Measurements from ENCODE around the gene CDIP1.

CDIP1 gene

GRCh38 chr16:4538350-4539235, at the start of gene CDIP1 (continued):
- TF ChIP-seq ZNF677 (tag by site-specific recombination; IDR thresholded peaks at IDR 0.05): no peak
- TF ChIP-seq ZNF274 (IDR thresholded peaks at IDR 0.05; ENCODE audit: low read length): no peak
- TF ChIP-seq ZNF274 (tag by site-specific recombination; IDR thresholded peaks at IDR 0.05; ENCODE audit: borderline replicate concordance): no peak
- TF ChIP-seq ZNF610 (tag by site-specific recombination; IDR thresholded peaks at IDR 0.05; ENCODE audit: borderline replicate concordance): peak; percentile 93
- TF ChIP-seq ZNF341 (tag by site-specific recombination; IDR thresholded peaks at IDR 0.05; ENCODE audit: low read depth): peak; percentile 66
- TF ChIP-seq ZBTB49 (tag by site-specific recombination; IDR thresholded peaks at IDR 0.05; ENCODE audit: low read depth): no peak
- peak; percentile 83 for TF ChIP-seq TRIM28 (IDR thresholded peaks at IDR 0.05; ENCODE audit: borderline replicate concordance, low read length)
- TF ChIP-seq ZNF174 (tag by site-specific recombination; IDR thresholded peaks at IDR 0.05): 0 out of 2 replicates have a peak, but pooled peaks have one; percentile 67
- TF ChIP-seq SALL2 (tag by site-specific recombination; IDR thresholded peaks at IDR 0.05; ENCODE audit: borderline replicate concordance): no peak
- no peak for TF ChIP-seq ZNF664 (tag by site-specific recombination; IDR thresholded peaks at IDR 0.05)
- TF ChIP-seq ZNF311 (tag by site-specific recombination; IDR thresholded peaks at IDR 0.05; ENCODE audit: borderline replicate concordance): no peak
- TF ChIP-seq ZFP3 (tag by site-specific recombination; IDR thresholded peaks at IDR 0.05; ENCODE audit: low read depth): no peak
- TF ChIP-seq ZFP69B (tag by site-specific recombination; IDR thresholded peaks at IDR 0.05): peak; percentile 99
- TF ChIP-seq KLF1 (tag by site-specific recombination; IDR thresholded peaks at IDR 0.05): peak; percentile 94
- no peak for TF ChIP-seq ZNF37A (tag by site-specific recombination; IDR thresholded peaks at IDR 0.05)
- no peak for TF ChIP-seq ZNF148 (tag by site-specific recombination; IDR thresholded peaks at IDR 0.05; ENCODE audit: borderline replicate concordance)
- TF ChIP-seq ZNF184 (tag by site-specific recombination; IDR thresholded peaks at IDR 0.05): no peak
- TF ChIP-seq, protein P1, sequence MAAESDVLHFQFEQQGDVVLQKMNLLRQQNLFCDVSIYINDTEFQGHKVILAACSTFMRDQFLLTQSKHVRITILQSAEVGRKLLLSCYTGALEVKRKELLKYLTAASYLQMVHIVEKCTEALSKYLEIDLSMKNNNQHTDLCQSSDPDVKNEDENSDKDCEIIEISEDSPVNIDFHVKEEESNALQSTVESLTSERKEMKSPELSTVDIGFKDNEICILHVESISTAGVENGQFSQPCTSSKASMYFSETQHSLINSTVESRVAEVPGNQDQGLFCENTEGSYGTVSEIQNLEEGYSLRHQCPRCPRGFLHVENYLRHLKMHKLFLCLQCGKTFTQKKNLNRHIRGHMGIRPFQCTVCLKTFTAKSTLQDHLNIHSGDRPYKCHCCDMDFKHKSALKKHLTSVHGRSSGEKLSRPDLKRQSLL (tag by site-specific recombination; IDR thresholded peaks at IDR 0.05): peak; percentile 94
- TF ChIP-seq, protein P2, sequence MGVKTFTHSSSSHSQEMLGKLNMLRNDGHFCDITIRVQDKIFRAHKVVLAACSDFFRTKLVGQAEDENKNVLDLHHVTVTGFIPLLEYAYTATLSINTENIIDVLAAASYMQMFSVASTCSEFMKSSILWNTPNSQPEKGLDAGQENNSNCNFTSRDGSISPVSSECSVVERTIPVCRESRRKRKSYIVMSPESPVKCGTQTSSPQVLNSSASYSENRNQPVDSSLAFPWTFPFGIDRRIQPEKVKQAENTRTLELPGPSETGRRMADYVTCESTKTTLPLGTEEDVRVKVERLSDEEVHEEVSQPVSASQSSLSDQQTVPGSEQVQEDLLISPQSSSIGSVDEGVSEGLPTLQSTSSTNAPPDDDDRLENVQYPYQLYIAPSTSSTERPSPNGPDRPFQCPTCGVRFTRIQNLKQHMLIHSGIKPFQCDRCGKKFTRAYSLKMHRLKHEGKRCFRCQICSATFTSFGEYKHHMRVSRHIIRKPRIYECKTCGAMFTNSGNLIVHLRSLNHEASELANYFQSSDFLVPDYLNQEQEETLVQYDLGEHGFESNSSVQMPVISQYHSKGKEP (tag by site-specific recombination; IDR thresholded peaks at IDR 0.05): no peak; the same call in 1 of the 2 replicates
- peak; percentile 49; the same call in 1 of the 2 replicates for TF ChIP-seq ZNF366 (tag by site-specific recombination; conservative IDR thresholded peaks at IDR 0.05)
- TF ChIP-seq ZNF416 (tag by site-specific recombination; IDR thresholded peaks at IDR 0.05): 0 out of 2 replicates have a peak, but pooled peaks have one; percentile 20
- TF ChIP-seq, protein P3, sequence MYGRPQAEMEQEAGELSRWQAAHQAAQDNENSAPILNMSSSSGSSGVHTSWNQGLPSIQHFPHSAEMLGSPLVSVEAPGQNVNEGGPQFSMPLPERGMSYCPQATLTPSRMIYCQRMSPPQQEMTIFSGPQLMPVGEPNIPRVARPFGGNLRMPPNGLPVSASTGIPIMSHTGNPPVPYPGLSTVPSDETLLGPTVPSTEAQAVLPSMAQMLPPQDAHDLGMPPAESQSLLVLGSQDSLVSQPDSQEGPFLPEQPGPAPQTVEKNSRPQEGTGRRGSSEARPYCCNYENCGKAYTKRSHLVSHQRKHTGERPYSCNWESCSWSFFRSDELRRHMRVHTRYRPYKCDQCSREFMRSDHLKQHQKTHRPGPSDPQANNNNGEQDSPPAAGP (tag by site-specific recombination; IDR thresholded peaks at IDR 0.05): peak; percentile 96
- TF ChIP-seq ZNF521 (tag by site-specific recombination; IDR thresholded peaks at IDR 0.05): no peak
- TF ChIP-seq, protein P4, sequence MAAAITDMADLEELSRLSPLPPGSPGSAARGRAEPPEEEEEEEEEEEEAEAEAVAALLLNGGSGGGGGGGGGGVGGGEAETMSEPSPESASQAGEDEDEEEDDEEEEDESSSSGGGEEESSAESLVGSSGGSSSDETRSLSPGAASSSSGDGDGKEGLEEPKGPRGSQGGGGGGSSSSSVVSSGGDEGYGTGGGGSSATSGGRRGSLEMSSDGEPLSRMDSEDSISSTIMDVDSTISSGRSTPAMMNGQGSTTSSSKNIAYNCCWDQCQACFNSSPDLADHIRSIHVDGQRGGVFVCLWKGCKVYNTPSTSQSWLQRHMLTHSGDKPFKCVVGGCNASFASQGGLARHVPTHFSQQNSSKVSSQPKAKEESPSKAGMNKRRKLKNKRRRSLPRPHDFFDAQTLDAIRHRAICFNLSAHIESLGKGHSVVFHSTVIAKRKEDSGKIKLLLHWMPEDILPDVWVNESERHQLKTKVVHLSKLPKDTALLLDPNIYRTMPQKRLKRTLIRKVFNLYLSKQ (tag by site-specific recombination; IDR thresholded peaks at IDR 0.05; ENCODE audit: borderline replicate concordance): no peak
- no peak for TF ChIP-seq ZNF544 (tag by site-specific recombination; IDR thresholded peaks at IDR 0.05)
- no peak for TF ChIP-seq ZNF747 (tag by site-specific recombination; IDR thresholded peaks at IDR 0.05)
- TF ChIP-seq ZNF169 (tag by site-specific recombination; IDR thresholded peaks at IDR 0.05): no peak
- no peak for TF ChIP-seq ZNF514 (tag by site-specific recombination; IDR thresholded peaks at IDR 0.05)
- no peak for TF ChIP-seq ZNF560 (tag by site-specific recombination; IDR thresholded peaks at IDR 0.05; ENCODE audit: borderline replicate concordance)
- TF ChIP-seq ZNF707 (tag by site-specific recombination; IDR thresholded peaks at IDR 0.05): no peak
